ENCODE measurements around the gene STAM2.
"Not testable (repeated sequence)": the region's sequence is repeated elsewhere in the genome, so short reads cannot be mapped to it uniquely, and the experiment has no call there.

Gene STAM2

GRCh38 chr2:152103271-152103670 is 72.3 kb downstream of the STAM2 start:
- DNase-seq: no peak

GRCh38 chr2:152100961-152101360 is 74.6 kb downstream of the STAM2 start:
- no peak for DNase-seq

GRCh38 chr2:152099367-152100050 is 76.1 kb downstream of the STAM2 start:
- DNase-seq: no peak

DNA sequence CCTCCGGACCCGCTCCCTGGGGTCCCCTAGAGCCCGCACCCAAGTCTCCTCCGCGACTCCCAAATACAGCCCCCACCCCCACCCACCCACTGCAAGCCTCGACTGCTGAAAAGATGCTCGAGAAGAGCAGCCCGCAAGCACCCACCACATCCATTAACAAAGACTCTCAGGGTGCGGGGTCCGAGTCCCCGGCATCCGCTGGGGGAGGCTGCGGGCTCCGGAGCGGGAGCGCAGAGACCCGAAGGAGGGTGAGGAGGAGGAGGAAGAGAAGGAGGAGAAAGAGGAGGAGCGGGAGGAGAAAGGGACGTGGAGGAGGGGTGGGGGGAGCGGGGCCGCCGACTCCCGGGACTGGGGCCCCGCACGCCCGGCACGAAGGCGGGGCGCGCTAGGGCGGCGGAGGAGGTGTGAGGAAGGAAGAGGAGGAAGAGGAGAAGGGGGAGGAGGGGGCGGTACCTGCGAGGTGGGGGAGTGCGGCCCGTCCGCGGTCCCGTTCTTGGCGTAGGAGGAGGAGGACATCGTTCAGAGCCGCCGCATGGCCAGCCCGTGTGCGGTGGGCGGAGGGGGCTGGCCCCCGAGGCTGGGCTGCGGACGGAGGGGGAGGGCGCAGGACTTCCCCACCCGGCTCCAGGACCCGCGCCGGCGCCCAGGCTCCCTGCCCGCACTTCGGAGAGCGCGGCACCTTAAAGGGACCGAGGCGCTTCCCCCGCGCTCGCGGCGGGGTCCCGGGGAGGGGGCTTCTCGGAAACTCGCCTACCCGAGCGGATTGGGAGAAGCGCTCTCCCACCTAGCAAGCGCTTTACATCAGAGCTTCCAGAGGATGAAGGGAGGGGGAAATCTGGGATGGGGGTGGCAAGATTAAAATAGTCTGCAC is 76.8 kb downstream of the STAM2 start, which contains the start of gene CACNB4:
Gene CACNB4, minus strand, starts transcription at position 549 of the 871 bp plus-strand sequence.
- DNase-seq: peak; percentile 20

- peak; percentile 31 for DNase-seq
Observed at GRCh38 chr2:152097801-152098495, 77.6 kb downstream of the STAM2 start.

GRCh38 chr2:152097290-152097800 is 78.2 kb downstream of the STAM2 start:
- DNase-seq: no peak

- DNase-seq: no peak
Observed at GRCh38 chr2:152095146-152095545, 80.4 kb downstream of the STAM2 start.

DNA sequence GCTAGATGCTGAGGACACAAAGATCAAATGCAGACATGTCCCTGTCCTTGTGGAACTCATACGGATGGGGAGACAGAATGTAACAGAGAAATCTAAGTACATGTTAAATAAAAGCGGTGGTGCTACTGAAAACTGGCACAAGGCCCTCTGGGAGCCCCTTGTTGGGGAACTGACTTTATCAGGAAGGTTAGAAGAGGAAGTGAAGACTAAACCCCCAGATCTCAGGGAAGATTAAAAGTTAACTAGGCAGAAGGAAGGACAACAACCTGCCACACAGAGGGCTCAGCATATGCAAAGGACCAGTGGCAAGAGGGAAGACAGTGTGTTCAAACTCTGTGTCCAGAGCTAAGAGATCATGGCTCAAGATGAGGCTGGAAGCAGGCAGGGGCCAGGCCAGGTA is 81.5 kb downstream of the STAM2 start:
- DNase-seq: no peak

DNA sequence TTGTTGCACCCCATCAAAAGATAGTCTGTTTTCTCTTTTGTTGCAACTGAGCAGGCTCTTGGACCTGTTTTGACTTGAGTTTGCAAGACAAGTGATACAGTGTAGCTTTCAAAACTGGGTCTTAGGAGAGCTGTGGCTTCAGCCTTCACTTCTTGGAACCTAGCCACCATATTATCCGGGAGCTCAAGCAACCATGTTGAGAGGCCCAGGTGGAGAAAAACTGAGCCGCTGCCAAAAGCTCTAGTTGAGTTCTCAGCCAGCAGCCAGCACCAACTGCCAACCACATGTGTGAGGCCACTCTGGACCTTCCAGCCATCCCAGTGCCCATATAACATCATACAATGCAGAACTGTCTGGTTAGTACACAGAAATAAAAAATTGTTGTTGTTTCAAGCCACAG is 82.1 kb downstream of the STAM2 start:
- no peak for DNase-seq

DNA sequence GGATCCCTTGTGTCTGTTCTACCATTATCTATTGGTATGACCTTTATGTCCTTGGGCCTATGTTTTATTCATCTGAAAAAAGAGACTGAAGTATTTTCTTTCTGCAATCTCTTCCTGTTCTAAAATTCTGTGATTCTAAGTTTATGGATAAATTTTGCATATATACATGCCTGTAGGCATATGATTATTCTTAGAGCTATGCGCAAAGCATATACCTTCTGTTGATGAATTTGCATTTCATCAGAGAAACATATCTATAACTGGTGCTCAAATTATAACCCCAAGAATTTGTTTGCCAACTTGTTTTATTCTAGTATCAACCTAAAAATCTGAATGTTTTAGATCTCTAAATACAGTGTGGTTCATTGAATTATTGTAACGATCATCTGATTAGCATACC is 83.5 kb downstream of the STAM2 start:
- DNase-seq: no peak

DNA sequence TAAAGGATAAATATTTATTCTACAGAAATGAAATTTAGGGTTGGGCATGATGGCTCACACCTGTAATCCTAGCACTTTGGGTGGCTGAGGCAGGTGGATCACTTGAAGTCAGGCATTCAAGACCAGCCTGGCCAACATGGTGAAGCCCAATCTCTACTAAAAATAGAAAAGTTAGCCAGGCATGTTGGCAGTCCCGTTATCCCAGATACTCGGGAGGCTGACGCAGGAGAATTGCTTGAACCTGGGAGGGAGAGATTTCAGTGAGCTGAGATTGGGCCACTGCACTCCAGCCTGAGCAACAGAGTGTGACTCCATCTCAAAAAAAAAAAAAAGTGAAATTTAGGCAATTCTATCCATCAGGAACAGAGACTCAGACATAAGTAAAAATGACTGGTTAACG is 84.8 kb downstream of the STAM2 start:
- not testable (repeated sequence) for DNase-seq

- DNase-seq: no peak
Observed at GRCh38 chr2:152089238-152089637, 86.3 kb downstream of the STAM2 start.

GRCh38 chr2:152088006-152088405 is 87.6 kb downstream of the STAM2 start:
- DNase-seq: no peak

DNA sequence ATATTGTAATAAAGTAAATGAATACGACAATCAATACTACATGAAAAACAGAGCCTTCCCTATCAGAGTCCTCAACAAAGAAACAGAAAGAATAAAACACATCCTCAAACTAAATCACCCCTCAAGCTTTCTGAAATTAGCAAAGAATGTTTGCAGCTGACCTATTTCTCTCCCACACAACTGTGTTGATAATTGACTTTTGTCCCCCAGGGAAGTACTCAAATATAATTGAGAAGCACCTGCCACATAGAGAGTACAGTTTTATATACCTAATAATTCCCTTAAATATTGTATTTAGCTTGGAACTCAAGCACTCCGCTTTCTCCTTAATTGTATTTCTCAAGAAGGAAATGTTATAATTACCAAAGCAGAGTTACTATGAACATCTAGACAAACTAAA is 89.3 kb downstream of the STAM2 start:
- no peak for DNase-seq

DNA sequence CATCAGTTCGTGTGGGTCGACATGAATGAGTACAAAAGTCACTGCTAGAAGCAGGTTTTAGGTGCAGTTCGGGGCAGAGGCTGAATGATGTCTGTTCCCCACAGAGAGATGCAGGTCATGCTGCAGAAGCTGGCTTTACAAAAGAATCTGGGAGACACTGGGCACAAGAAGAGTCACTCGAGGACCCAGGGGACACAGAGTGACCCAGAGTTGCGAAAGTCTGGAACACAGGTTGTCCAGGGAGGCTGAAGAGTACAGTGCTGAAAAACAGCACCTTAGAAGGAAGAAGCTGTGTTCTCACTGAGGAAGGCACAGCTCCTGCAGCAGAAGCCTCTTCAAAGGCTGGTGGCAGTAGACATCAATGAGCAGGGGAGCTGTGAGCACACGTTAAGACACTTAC is 91.5 kb downstream of the STAM2 start:
- DNase-seq: no peak

DNA sequence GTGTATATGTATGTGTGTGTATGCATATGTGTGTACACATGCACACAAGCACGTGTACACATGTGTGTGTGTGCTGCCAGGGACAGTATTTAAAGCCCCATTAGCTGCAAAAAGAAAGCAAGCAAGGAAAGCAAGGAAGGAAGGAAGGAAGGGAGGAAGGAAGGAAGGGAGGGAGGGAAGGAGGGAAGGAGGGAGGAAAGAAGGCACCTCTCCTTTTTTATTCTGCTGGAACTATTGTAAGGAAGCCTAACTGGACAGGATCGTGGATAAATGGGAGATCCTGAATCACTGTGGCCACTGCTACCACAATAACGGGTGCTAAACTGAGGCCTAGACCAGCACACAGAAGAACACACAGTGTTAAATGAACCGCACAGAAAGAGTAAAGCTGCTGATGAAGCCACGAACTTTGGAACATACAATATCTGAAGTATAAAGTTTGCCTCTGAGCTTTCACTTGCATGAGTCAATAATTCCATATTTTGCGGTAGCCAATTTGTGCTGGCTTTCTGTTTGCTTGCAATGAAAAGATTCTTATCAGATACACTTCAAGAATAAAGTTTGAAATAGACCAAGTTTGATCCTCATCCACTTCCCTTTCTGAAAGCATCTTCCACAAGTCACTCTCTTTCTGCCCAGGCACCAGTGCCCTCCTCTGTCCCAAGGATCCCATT is 92.2 kb downstream of the STAM2 start:
- DNase-seq: no peak

- DNase-seq: no peak
Observed at GRCh38 chr2:152078662-152079061, 96.9 kb downstream of the STAM2 start.

DNA sequence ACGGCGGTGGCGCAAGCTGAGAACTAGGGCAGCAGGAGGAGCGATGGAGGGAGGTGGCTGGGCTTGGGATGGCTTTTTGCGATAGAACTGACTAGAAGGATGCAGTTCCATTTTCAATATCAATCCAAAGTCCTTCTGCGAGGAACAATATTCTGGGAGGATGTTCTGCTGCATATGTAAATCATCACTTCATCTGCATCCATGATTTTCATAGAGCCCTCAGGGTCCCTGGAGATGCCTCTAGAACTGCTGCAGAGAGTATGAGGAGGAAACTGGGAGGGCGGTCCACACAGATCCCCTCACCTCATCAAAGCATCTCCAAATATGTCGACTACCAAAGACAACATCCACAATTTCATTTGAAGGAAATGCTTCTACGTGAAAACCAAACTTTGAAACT is 97.5 kb downstream of the STAM2 start:
- DNase-seq: no peak

DNA sequence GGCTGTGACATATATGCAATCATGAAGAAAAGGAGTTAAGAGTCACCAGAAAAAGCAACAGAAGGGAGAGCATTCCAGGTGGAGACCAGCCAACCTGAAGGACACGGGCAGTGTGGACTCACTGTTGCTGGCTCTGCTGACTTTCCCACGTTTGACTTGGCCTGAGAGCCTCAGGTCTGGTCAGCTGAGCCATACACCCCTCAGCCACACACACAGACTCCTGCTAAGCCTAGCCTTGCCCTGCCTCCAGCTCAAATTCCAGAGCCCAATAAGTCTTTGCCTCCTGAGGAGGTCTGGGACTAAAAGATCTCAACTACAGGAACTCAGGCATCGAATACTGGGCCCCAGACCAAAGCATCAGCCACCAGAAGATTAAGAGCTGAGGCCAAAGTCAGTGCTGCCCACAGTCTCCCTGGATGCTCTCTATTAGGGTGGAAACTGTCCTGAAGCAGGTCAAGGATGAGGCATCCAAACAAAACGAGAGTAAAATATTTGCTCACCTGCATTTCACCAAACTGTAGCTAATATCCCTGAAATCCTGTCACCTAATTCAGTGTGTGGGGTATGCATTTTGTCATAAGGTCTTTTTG is 100.0 kb downstream of the STAM2 start:
- no peak for DNase-seq

DNA sequence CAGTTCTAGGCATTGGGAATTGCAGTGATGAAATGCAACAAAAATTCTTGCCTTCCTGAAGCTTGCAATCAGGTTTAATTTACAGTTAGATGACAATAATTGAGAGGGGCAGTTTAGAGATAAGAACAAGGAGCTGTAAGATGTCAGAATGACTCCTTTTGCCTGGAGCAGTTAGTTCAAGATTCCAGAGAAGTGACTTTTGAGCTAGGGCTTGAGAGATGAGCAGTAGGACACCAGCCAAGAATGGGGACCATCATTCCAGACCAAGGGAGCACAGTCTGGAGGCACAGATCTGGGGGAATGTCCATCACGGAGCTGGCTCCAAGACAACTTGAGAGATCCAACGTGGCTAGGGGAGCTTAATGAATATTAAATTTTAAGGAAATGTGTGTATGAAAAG is 103.6 kb downstream of the STAM2 start:
- no peak for DNase-seq

- DNase-seq: no peak
Observed at GRCh38 chr2:152071518-152071917, 104.0 kb downstream of the STAM2 start.

- DNase-seq: no peak
Observed at GRCh38 chr2:152071092-152071491, 104.5 kb downstream of the STAM2 start.

Measured in 8988T (cell line).